ENCODE measurements around the gene DGCR2. TPM values are rescaled to one million over a fixed set of nuclear protein-coding genes. Genes with fewer than 3 reads are reported as not detected.

The DGCR2 gene
- total and polyA plus RNA-seq, 4 donors = 19.7 to 43.5 (median 32.2) TPM

GRCh38 chr22:19131685-19132015 lies 9.4 kb upstream of the DGCR2 start:
- H3K4me3 ChIP-seq (ENCODE audit: low read length in 2 of 2) = no peak overlapping the region
- no peaks in the 10 kb centered on the region for H3K9me3 ChIP-seq (ENCODE audit: control insufficient read depth, low read length)
- intact Hi-C loops (cut with DNase I) = no loop called here
- H3K27ac ChIP-seq (ENCODE audit: low read depth in 1 of 2, low read length in 2 of 2) = no peak overlapping the region
- DNase-seq = no peak
- no peaks in the 10 kb centered on the region for H3K4me1 ChIP-seq (ENCODE audit: control insufficient read depth in 1 of 2, insufficient read depth in 2 of 2, low read length in 2 of 2)
- 96 to 97% methylated on average over 19 of the region's 19 CpGs for WGBS, 2 donors
- no peak for ATAC-seq (ENCODE audit: low FRiP score)
- H3K36me3 ChIP-seq (ENCODE audit: control insufficient read depth in 1 of 2, insufficient read depth in 2 of 2, low read length in 1 of 2) = peaks cover 0 to 3% of the 10 kb centered on the region in 2 donors
- no peaks in the 10 kb centered on the region for H3K27me3 ChIP-seq (ENCODE audit: control insufficient read depth in 1 of 2, insufficient read depth in 2 of 2, low read length in 1 of 2)

- ATAC-seq (ENCODE audit: low FRiP score) (no peak), DNase-seq (no peak)
- Histone ChIP-seq H3K36me3 (ENCODE audit: control insufficient read depth in 1 of 2, insufficient read depth in 2 of 2, low read length in 1 of 2) (peaks cover 0 to 3% of the 10 kb centered on the region in 2 donors), H3K27ac (ENCODE audit: low read depth in 1 of 2, low read length in 2 of 2) (no peak within 1 kb of the TSS), H3K27me3 (ENCODE audit: control insufficient read depth in 1 of 2, insufficient read depth in 2 of 2, low read length in 1 of 2) (no peaks in the 10 kb centered on the region), H3K9me3 (ENCODE audit: control insufficient read depth, low read length) (no peaks in the 10 kb centered on the region), H3K4me3 (ENCODE audit: low read length in 2 of 2) (no peak within 1 kb of the TSS), H3K4me1 (ENCODE audit: control insufficient read depth in 1 of 2, insufficient read depth in 2 of 2, low read length in 2 of 2) (no peaks in the 10 kb centered on the region)
- 82 to 84% methylated on average over 27 of the region's 27 CpGs for WGBS, 2 donors
- intact Hi-C loops (cut with DNase I) = no loop called here
Measured at GRCh38 chr22:19130959-19131684, 8.9 kb upstream of the DGCR2 start, which contains the start of gene TSSK2. TSSK2 (plus strand) TSS chr22:19131308; CDS start chr22:19131400, 92 bp downstream.

- ATAC-seq (ENCODE audit: low FRiP score) = no peak
- intact Hi-C loops (cut with DNase I) = no loop called here
- WGBS, 2 donors = 74 to 78% methylated on average over 8 of the region's 8 CpGs
Measured at GRCh38 chr22:19129871-19130270, 7.7 kb upstream of the DGCR2 start.

GRCh38 chr22:19128946-19129727 lies 6.9 kb upstream of the DGCR2 start:
- H3K27ac ChIP-seq (ENCODE audit: low read depth in 1 of 2, low read length in 2 of 2) = no peak overlapping the region
- no peak overlapping the region for H3K4me3 ChIP-seq (ENCODE audit: low read length in 2 of 2)
- intact Hi-C loops (cut with DNase I) = no loop called here
- ATAC-seq (ENCODE audit: low FRiP score) (no peak), DNase-seq (no peak)
- whole genome bisulfite sequencing, 2 donors = 87 to 90% methylated on average over 7 of the region's 7 CpGs
- H3K27me3 ChIP-seq (ENCODE audit: control insufficient read depth in 1 of 2, insufficient read depth in 2 of 2, low read length in 1 of 2) = no peaks in the 10 kb centered on the region
- H3K9me3 ChIP-seq (ENCODE audit: control insufficient read depth, low read length) = no peaks in the 10 kb centered on the region
- no peaks in the 10 kb centered on the region for H3K4me1 ChIP-seq (ENCODE audit: control insufficient read depth in 1 of 2, insufficient read depth in 2 of 2, low read length in 2 of 2)
- H3K36me3 ChIP-seq (ENCODE audit: control insufficient read depth in 1 of 2, insufficient read depth in 2 of 2, low read length in 1 of 2) = peaks cover 0 to 3% of the 10 kb centered on the region in 2 donors

More at GRCh38 chr22:19129871-19130270, 7.7 kb upstream of the DGCR2 start:
- Histone ChIP-seq H3K27me3 (ENCODE audit: control insufficient read depth in 1 of 2, insufficient read depth in 2 of 2, low read length in 1 of 2) (no peaks in the 10 kb centered on the region), H3K4me3 (ENCODE audit: low read length in 2 of 2) (no peak overlapping the region), H3K4me1 (ENCODE audit: control insufficient read depth in 1 of 2, insufficient read depth in 2 of 2, low read length in 2 of 2) (no peaks in the 10 kb centered on the region), H3K9me3 (ENCODE audit: control insufficient read depth, low read length) (no peaks in the 10 kb centered on the region), H3K27ac (ENCODE audit: low read depth in 1 of 2, low read length in 2 of 2) (no peak overlapping the region), H3K36me3 (ENCODE audit: control insufficient read depth in 1 of 2, insufficient read depth in 2 of 2, low read length in 1 of 2) (peaks cover 0 to 3% of the 10 kb centered on the region in 2 donors)
- DNase-seq = no peak

- WGBS, 2 donors = 79 to 86% methylated on average over 7 of the region's 7 CpGs
- DNase-seq (no peak), ATAC-seq (ENCODE audit: low FRiP score) (no peak)
- intact Hi-C loops (cut with DNase I) = no loop called here
- H3K27me3 ChIP-seq (ENCODE audit: control insufficient read depth in 1 of 2, insufficient read depth in 2 of 2, low read length in 1 of 2) = no peaks in the 10 kb centered on the region
- no peak overlapping the region for H3K27ac ChIP-seq (ENCODE audit: low read depth in 1 of 2, low read length in 2 of 2)
- H3K4me3 ChIP-seq (ENCODE audit: low read length in 2 of 2) = no peak overlapping the region
- no peaks in the 10 kb centered on the region for H3K9me3 ChIP-seq (ENCODE audit: control insufficient read depth, low read length)
- H3K36me3 ChIP-seq (ENCODE audit: control insufficient read depth in 1 of 2, insufficient read depth in 2 of 2, low read length in 1 of 2) = no peaks in the 10 kb centered on the region
- H3K4me1 ChIP-seq (ENCODE audit: control insufficient read depth in 1 of 2, insufficient read depth in 2 of 2, low read length in 2 of 2) = no peaks in the 10 kb centered on the region
Measured at GRCh38 chr22:19128009-19128401, 5.8 kb upstream of the DGCR2 start.

- 91 to 92% methylated on average over 16 of the region's 16 CpGs for WGBS, 2 donors
- Histone ChIP-seq H3K9me3 (ENCODE audit: control insufficient read depth, low read length) (no peaks in the 10 kb centered on the region), H3K27me3 (ENCODE audit: control insufficient read depth in 1 of 2, insufficient read depth in 2 of 2, low read length in 1 of 2) (no peaks in the 10 kb centered on the region), H3K36me3 (ENCODE audit: control insufficient read depth in 1 of 2, insufficient read depth in 2 of 2, low read length in 1 of 2) (no peaks in the 10 kb centered on the region), H3K4me1 (ENCODE audit: control insufficient read depth in 1 of 2, insufficient read depth in 2 of 2, low read length in 2 of 2) (no peaks in the 10 kb centered on the region), H3K4me3 (ENCODE audit: low read length in 2 of 2) (no peak overlapping the region), H3K27ac (ENCODE audit: low read depth in 1 of 2, low read length in 2 of 2) (no peak overlapping the region)
- intact Hi-C loops (cut with DNase I) = no loop called here
- DNase-seq (no peak), ATAC-seq (ENCODE audit: low FRiP score) (no peak)
Measured at GRCh38 chr22:19127329-19128008, 5.3 kb upstream of the DGCR2 start.

GRCh38 chr22:19126309-19127273 lies 4.4 kb upstream of the DGCR2 start:
- no peaks in the 10 kb centered on the region for H3K9me3 ChIP-seq (ENCODE audit: control insufficient read depth, low read length)
- intact Hi-C loops (cut with DNase I) = no loop called here
- WGBS, 2 donors = 91 to 94% methylated on average over 17 to 19 of the region's 19 CpGs
- no peaks in the 10 kb centered on the region for H3K36me3 ChIP-seq (ENCODE audit: control insufficient read depth in 1 of 2, insufficient read depth in 2 of 2, low read length in 1 of 2)
- H3K27me3 ChIP-seq (ENCODE audit: control insufficient read depth in 1 of 2, insufficient read depth in 2 of 2, low read length in 1 of 2) = no peaks in the 10 kb centered on the region
- no peak for DNase-seq
- no peak overlapping the region for H3K27ac ChIP-seq (ENCODE audit: low read depth in 1 of 2, low read length in 2 of 2)
- ATAC-seq (ENCODE audit: low FRiP score) = no peak
- no peak overlapping the region for H3K4me3 ChIP-seq (ENCODE audit: low read length in 2 of 2)
- no peaks in the 10 kb centered on the region for H3K4me1 ChIP-seq (ENCODE audit: control insufficient read depth in 1 of 2, insufficient read depth in 2 of 2, low read length in 2 of 2)
